Fibroblast of mammary gland (primary cell): Measurements from ENCODE around the gene BIN1.

ENCODE experiments used
- DNase-seq: peaks from one replicate; pipeline ENCODE4 v3.0.0-alpha.2; 2010; ENCODE audit warnings: low read depth
- H3K4me3 ChIP-seq: 2 replicates; pipeline ENCODE4 v1.5.1; 2011; ENCODE audit warnings: low read depth, mild to moderate bottlenecking, low read length, moderate library complexity; ENCODE audit not compliant: control insufficient read depth
- TF ChIP-seq, protein P1 (sequence below): conservative IDR thresholded peaks from 2 replicates; pipeline ENCODE4 v1.5.1; 2011; ENCODE audit warnings: low read depth, low read length, inconsistent platforms; ENCODE audit not compliant: control insufficient read depth, insufficient read depth

The BIN1 gene

DNA sequence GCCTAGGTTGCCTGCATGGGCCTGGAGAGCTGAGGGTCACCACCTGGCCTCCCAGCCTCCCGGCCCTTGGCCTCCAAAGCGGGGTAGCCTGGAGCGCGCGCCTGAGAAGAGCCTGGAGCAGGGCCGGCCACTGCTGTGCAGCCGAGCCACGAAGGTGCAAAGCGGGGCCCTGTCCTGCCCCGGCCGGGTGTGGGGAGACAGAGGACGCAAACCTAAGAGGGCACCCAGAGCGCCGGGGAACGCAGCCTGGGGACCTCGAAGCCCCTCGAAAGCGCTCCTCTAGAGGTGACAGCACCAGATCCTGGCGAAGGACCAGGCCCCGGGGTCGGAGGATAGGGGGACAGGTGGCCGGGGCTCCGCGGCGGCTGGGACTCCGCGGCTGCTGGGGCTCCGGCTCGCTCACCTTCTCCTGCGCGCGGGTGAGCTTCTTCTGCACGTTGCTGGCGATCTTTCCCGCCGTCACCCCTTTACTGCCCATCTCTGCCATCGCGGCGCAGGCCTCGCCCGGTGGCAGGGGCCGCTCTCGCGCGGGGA lies 430 bp downstream of the BIN1 start:
- TF ChIP-seq, protein P1, sequence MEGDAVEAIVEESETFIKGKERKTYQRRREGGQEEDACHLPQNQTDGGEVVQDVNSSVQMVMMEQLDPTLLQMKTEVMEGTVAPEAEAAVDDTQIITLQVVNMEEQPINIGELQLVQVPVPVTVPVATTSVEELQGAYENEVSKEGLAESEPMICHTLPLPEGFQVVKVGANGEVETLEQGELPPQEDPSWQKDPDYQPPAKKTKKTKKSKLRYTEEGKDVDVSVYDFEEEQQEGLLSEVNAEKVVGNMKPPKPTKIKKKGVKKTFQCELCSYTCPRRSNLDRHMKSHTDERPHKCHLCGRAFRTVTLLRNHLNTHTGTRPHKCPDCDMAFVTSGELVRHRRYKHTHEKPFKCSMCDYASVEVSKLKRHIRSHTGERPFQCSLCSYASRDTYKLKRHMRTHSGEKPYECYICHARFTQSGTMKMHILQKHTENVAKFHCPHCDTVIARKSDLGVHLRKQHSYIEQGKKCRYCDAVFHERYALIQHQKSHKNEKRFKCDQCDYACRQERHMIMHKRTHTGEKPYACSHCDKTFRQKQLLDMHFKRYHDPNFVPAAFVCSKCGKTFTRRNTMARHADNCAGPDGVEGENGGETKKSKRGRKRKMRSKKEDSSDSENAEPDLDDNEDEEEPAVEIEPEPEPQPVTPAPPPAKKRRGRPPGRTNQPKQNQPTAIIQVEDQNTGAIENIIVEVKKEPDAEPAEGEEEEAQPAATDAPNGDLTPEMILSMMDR = no peak
- peak overlapping the region; percentile 77 for H3K4me3 ChIP-seq
- DNase-seq = no peak

DNA sequence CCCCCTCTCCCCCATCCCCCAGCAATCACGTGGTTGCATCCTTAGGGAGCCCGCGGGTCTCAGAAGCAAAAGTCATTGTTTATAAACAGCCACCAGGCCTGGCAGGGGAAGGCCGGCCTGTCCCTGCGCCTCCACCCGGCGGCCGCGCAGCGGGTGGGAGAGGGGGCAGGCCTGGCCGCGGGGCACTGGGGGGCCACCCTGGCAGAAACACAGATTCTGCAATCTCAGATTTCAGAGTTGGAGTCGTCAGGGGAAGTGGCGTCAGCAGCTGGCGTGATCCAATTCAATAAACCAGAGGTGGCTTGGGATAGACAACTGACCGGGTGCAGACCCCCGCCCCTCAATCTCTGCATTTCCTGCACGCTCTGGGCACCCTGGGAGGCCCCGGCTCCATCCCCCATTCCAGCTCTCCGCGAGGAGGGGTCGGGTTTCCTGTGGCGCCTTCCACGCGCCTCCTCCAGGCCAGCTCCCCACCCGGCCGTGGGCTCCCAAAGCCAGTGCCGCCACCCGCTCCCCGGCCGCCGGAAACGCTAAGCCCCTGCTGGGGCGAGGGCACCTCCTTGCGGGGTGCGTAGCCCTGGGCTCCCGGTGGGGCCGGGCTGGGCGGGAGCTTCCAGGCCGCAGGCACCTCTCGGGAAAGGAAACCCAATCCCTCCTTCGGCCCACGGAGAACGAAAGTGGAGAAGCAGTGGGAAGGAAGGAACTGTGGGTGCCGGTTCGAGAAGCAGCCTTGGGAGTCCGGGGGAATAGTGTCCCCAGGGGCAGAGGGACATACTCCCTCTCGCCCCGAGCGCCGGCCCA lies 1.1 kb downstream of the BIN1 start:
- DNase-seq = peak; percentile 64
- peak overlapping the region; percentile 77 for H3K4me3 ChIP-seq

DNA sequence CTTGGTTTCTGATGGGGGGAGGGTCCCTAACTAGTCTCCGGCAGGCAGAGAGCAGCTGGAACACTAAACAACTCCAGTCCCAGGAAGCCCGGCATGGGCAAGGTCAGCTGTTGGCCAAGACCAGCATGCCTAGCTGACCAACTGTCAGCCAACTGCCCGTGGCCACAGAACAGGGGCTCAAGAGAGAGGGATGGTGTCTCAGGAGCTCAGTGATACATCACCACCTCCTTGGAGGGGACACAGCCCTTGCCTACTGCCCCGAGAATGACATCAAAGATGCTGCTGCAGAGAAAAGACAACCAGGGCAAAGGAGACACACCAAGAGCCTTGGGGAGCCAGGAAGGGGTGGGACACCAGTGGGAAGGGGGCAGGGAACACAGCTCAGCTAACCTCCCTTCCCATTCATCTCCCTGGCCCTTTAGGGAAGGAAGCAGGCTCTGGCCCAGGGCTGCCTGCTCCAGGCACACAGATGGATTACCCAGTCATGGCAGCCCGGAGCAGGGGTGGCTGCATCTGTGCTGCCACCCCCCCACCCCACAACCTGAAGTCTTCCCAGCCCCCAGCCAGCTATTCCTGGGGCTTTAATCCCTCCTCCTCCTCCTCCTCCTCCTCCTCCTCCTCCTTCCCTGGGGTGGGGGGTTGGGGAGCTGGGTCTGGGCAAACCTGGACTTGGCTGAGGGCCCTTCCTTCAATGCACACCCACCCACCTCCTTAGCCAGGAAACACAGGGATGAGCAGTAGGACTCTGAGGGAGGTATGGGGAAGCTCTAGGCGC lies 1.9 kb downstream of the BIN1 start:
- peak overlapping the region; percentile 77 for H3K4me3 ChIP-seq
- DNase-seq = peak; percentile 47

More for the DNA sequence above, 1.1 kb downstream of the BIN1 start:
- TF ChIP-seq, protein P1 = no peak

DNA sequence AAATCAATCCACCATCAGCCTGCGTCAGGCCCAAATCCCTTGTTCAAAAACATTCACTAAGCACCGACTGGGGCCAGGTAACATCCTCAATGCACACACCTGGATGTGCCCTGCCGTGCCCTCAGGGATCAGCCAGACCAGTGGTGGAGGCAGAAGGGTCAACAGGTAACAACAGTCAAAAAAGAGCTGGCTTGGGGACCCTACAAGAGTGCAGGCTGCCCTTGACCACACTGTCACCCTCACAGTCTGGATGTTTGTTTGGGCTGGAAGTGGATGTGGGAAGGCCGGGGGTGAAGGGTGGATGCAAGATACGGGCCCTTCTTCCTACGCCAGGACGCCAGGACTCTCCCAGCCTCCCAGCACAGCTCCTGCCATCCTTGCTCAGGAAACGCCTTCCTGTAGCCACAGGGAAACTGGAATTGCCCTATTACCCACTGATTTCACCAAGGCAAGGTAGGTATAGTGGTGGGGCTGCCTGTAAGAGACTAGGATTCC lies 2.7 kb downstream of the BIN1 start:
- no peak overlapping the region for H3K4me3 ChIP-seq
- DNase-seq = no peak
- TF ChIP-seq, protein P1 = no peak

More for the DNA sequence above, 1.9 kb downstream of the BIN1 start:
- TF ChIP-seq, protein P1 = no peak

DNA sequence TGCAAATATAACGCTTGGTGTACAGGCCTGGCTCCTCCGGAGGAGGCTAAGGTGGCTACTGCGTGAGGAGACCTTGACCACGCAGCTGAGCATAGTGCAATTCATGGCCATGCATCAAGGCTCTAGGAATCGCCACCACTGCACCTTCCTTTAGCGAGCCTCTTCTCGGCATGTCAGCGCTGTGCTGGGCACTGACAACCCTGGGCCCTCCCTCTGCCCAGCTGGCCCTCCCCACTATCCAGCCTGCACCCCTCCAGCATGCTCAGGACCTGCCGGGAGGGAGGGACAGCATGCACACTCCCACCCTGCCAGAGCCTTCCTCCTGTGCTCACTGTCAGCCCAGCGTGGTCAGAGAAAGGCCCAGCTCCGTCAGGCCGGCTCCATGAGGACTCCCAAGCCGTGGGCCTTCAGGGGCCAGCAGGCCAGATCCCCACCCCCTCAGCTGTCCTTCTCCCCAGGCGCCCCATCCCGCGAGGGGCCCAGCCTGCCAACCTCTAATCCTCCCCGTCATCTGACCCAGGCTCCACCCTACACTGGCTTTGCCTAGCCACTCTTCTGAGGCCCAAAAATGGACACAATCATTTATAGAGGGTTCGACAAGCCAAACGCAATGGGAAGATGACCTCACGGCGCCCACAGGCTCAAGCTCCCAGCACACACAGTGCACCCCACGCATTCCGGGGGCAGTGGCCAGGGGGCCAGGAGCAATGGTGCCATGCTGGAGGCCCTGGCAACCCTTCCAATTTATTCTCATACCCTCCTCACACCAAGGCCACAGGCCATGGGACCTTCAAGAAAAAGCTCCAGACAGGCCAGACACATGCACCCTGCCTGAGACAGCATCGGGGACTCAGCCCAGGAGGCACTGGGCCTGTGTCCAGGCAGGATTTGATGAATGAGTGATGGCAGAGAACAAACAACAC lies 3.5 kb downstream of the BIN1 start:
- no peak overlapping the region for H3K4me3 ChIP-seq
- no peak for DNase-seq
- TF ChIP-seq, protein P1 = no peak
